Measurements from ENCODE around the gene MRLN.
"Not testable (repeated sequence)": the region's sequence is repeated elsewhere in the genome, so short reads cannot be mapped to it uniquely, and the experiment has no call there.

The MRLN gene

GRCh38 chr10:59744762-59745161, 8.5 kb downstream of the MRLN start:
- DNase-seq: not testable (repeated sequence)

GRCh38 chr10:59744156-59744555, 9.1 kb downstream of the MRLN start:
- not testable (repeated sequence) for DNase-seq

GRCh38 chr10:59741583-59741982, 11.7 kb downstream of the MRLN start:
- no peak for DNase-seq

GRCh38 chr10:59741048-59741447, 12.2 kb downstream of the MRLN start:
- no peak for DNase-seq

- DNase-seq: no peak
Measured at GRCh38 chr10:59736749-59737148, 16.5 kb downstream of the MRLN start.

GRCh38 chr10:59735296-59735695, 18.0 kb downstream of the MRLN start:
- DNase-seq: no peak

- no peak for DNase-seq
Measured at GRCh38 chr10:59734014-59734462, 19.2 kb downstream of the MRLN start.

GRCh38 chr10:59733321-59734013, 19.8 kb downstream of the MRLN start:
- not testable (repeated sequence) for DNase-seq

GRCh38 chr10:59732849-59733248, 20.4 kb downstream of the MRLN start:
- DNase-seq: not testable (repeated sequence)

GRCh38 chr10:59729167-59729566, 24.1 kb downstream of the MRLN start:
- not testable (repeated sequence) for DNase-seq

GRCh38 chr10:59724098-59724938, 28.9 kb downstream of the MRLN start:
- DNase-seq: no peak

GRCh38 chr10:59720377-59720776, 32.9 kb downstream of the MRLN start:
- DNase-seq: no peak

GRCh38 chr10:59719374-59719773, 33.9 kb downstream of the MRLN start:
- DNase-seq: no peak

- DNase-seq: no peak
Measured at GRCh38 chr10:59718257-59718656, 35.0 kb downstream of the MRLN start.

GRCh38 chr10:59713196-59713821, 39.9 kb downstream of the MRLN start:
- no peak for DNase-seq

- no peak for DNase-seq
Measured at GRCh38 chr10:59711871-59712494, 41.3 kb downstream of the MRLN start.

- peak; percentile 62 for DNase-seq
Measured at GRCh38 chr10:59709395-59710125, 43.7 kb downstream of the MRLN start, which contains the start of gene SLC16A9. TSS of gene SLC16A9 (minus strand) at chr10:59709850. CDS start at chr10:59684291, 25,559 bp downstream.

- DNase-seq: no peak
Measured at GRCh38 chr10:59708816-59709394, 44.4 kb downstream of the MRLN start.

- DNase-seq: no peak
Measured at GRCh38 chr10:59706851-59707797, 46.1 kb downstream of the MRLN start.

- no peak for DNase-seq
Measured at GRCh38 chr10:59705931-59706330, 47.3 kb downstream of the MRLN start.

- DNase-seq: no peak
Measured at GRCh38 chr10:59704630-59705029, 48.6 kb downstream of the MRLN start.

Data from fibroblast of skin of right biceps (primary cell).